Thyroid gland (tissue), 4 donors: ENCODE measurements around the gene OGFR. TPM values are rescaled to one million over a fixed set of nuclear protein-coding genes. Genes with fewer than 3 reads are reported as not detected.

Experiments used
- DNase-seq, 2 donors: peaks; one replicate each; pipeline ENCODE4 v3.0.0-alpha.2; 2019
- H3K27ac ChIP-seq, 3 donors: fragments of 200-600 bp; sonication (generic); 1 replicate in 2 of 3; 2 replicates in 1 of 3; pipeline ENCODE4 v1.5.1; 2016 to 2019; ENCODE audit warnings: mild to moderate bottlenecking in 1 of 3, moderate library complexity in 1 of 3
- H3K27me3 ChIP-seq: fragments of 200-600 bp; sonication (generic); one replicate; pipeline ENCODE4 v1.5.1; 2019
- H3K36me3 ChIP-seq, 2 donors: fragments of 200-600 bp; sonication (generic); one replicate each; pipeline ENCODE4 v1.5.1; 2016 to 2019
- H3K4me1 ChIP-seq, 2 donors: fragments of 200-600 bp; sonication (generic); one replicate each; pipeline ENCODE4 v1.5.1; 2017 to 2019
- H3K4me3 ChIP-seq, 3 donors: fragments of 200-600 bp; sonication (generic); replicated peaks in 1 of 3; 1 replicate in 2 of 3; 2 replicates in 1 of 3; pipeline ENCODE4 v1.5.1; 2016; ENCODE audit warnings: mild to moderate bottlenecking in 1 of 3
- H3K9me3 ChIP-seq: fragments of 200-600 bp; sonication (generic); one replicate; pipeline ENCODE4 v1.5.1; 2017
- CTCF ChIP-seq, 6 experiments: fragments of 200-600 bp in 3 of 6; fragments of 450-650 bp in 3 of 6; sonication (generic) in 3 of 6; IDR thresholded peaks; one replicate each; pipeline ENCODE4 v1.5.1; 2016 to 2019; ENCODE audit warnings: antibody characterized with exemption in 6 of 6, mild to moderate bottlenecking in 2 of 6, inconsistent platforms in 1 of 6, moderate library complexity in 1 of 6
- POLR2A ChIP-seq, 2 donors: fragments of 450-650 bp; IDR thresholded peaks; one replicate each; pipeline ENCODE4 v1.6.1; 2017; ENCODE audit warnings: antibody characterized with exemption in 2 of 2, mild to moderate bottlenecking in 2 of 2, moderate library complexity in 1 of 2
- WGBS, 2 donors: methylation state at CpG; one replicate each; pipeline ENCODE4 v1.1.5; 2017; 5-methylcytosine and 5-hydroxymethylcytosine counted together
- intact Hi-C: fragments of 100-400 bp; cut with DNase I; formaldehyde crosslinking; loops from one replicate; pipeline ENCODE4 v1.15.1; 2023
- total RNA-seq, 4 donors: library from RNA; depleted of rRNA; stranded (reverse); fragments of >200 nt; gene quantifications; one replicate each; pipeline ENCODE4 v1.2.3, GENCODE V29; 2016

The OGFR gene
- total RNA-seq, 4 donors from 2014 or later, result 50.0 to 67.6 (median 63.7) TPM

- TF ChIP-seq CTCF (IDR thresholded peaks at IDR 0.05), result no peak
- no peak for TF ChIP-seq POLR2A (IDR thresholded peaks at IDR 0.05)
- peak in 1 of 2 donors; percentile 48 for DNase-seq
- H3K27me3 ChIP-seq, result no peaks in the 10 kb centered on the region
These were observed 33.7 kb downstream of the OGFR start for GRCh38 chr20:62838128-62838891.

GRCh38 chr20:62839261-62839660 is 34.6 kb downstream of the OGFR start:
- no peak for DNase-seq
- Histone ChIP-seq H3K27ac (no peak overlapping the region), H3K4me3 (no peak overlapping the region), H3K27me3 (no peaks in the 10 kb centered on the region), H3K36me3 (peaks cover 0 to 3% of the 10 kb centered on the region in 2 donors), H3K9me3 (no peaks in the 10 kb centered on the region), H3K4me1 (no peaks in the 10 kb centered on the region)
- intact Hi-C loops, result no loop called here
- TF ChIP-seq CTCF (IDR thresholded peaks at IDR 0.05) (no peak), POLR2A (IDR thresholded peaks at IDR 0.05) (no peak)
- 85 to 88% methylated on average over 8 of the region's 8 CpGs for WGBS, 2 donors

More at GRCh38 chr20:62838128-62838891, 33.7 kb downstream of the OGFR start:
- intact Hi-C loops, result no loop called here
- Histone ChIP-seq H3K9me3 (no peaks in the 10 kb centered on the region), H3K36me3 (peaks cover 0 to 3% of the 10 kb centered on the region in 2 donors), H3K4me1 (peaks cover under 1 to 3% of the 10 kb centered on the region in 2 donors), H3K4me3 (no peak overlapping the region), H3K27ac (no peak overlapping the region)
- WGBS, 2 donors, result 83 to 86% methylated on average over 27 of the region's 27 CpGs

GRCh38 chr20:62839816-62840215 is 35.2 kb downstream of the OGFR start:
- intact Hi-C loops, result no loop called here
- Histone ChIP-seq H3K27ac (no peak overlapping the region), H3K4me3 (no peak overlapping the region), H3K36me3 (peaks cover 0 to 3% of the 10 kb centered on the region in 2 donors), H3K27me3 (no peaks in the 10 kb centered on the region), H3K9me3 (no peaks in the 10 kb centered on the region), H3K4me1 (no peaks in the 10 kb centered on the region)
- DNase-seq, result no peak
- 94 to 97% methylated on average over 11 of the region's 11 CpGs for WGBS, 2 donors
- TF ChIP-seq CTCF (IDR thresholded peaks at IDR 0.05) (no peak), POLR2A (IDR thresholded peaks at IDR 0.05) (no peak)

- H3K9me3 ChIP-seq, result no peaks in the 10 kb centered on the region
- no peak for DNase-seq
- no peaks in the 10 kb centered on the region for H3K27me3 ChIP-seq
- no peak overlapping the region for H3K27ac ChIP-seq
- TF ChIP-seq CTCF (IDR thresholded peaks at IDR 0.05), result no peak
- TF ChIP-seq POLR2A (IDR thresholded peaks at IDR 0.05), result no peak
- H3K36me3 ChIP-seq, result peaks cover 0 to 3% of the 10 kb centered on the region in 2 donors
- intact Hi-C loops, result no loop called here
- H3K4me1 ChIP-seq, result no peaks in the 10 kb centered on the region
- no peak overlapping the region for H3K4me3 ChIP-seq
- WGBS, 2 donors, result 86 to 87% methylated on average over 41 to 45 of the region's 45 CpGs
These were observed 35.9 kb downstream of the OGFR start for GRCh38 chr20:62840244-62841197.
